Measurements from ENCODE around the gene SCEL. TPM values are rescaled to one million over a fixed set of nuclear protein-coding genes. Genes with fewer than 3 reads are reported as not detected.

The SCEL gene
- total RNA-seq, 1 experiment from 2014 or later, result 3.5 TPM

DNA sequence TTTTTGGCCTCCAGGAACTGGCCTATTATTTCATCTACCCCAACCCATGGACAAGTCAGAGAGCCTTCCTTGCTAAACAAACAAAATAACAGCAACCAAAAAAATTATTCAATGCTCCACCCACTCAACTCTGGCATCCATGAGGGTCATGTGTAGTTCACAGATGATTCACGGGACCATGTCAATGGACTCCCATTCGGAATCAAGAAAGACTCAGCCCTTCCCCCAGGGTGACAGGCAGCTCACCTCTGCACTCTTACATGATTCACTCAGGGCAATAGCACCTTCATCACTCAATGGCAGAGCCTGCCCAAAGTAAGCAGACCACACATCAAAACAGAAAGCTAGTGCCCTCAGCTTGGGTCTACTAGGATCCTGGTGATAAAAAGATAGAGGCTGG is 14.3 kb upstream of the SCEL start:
- ATAC-seq (peak; percentile 38), DNase-seq (peak; percentile 94)
- Histone ChIP-seq H3F3A (ENCODE audit: low read length, unreplicated experiment) (peaks cover 10% of the 10 kb centered on the region), H3K79me2 (ENCODE audit: low read length) (no peaks in the 10 kb centered on the region), H3K27me3 (ENCODE audit: low read length) (no peaks in the 10 kb centered on the region), H4K20me1 (ENCODE audit: low read length) (no peaks in the 10 kb centered on the region), H3K9ac (ENCODE audit: low read length) (peak overlapping the region; percentile 46; the same call in 1 of the 2 replicates), H3K36me3 (ENCODE audit: low read depth, low read length) (no peaks in the 10 kb centered on the region), H3K9me3 (ENCODE audit: low read length) (no peaks in the 10 kb centered on the region), H3K4me1 (ENCODE audit: insufficient read depth, low read length) (peaks cover 53% of the 10 kb centered on the region), H3K9me2 (replicated peaks; ENCODE audit: low read length) (no peaks in the 10 kb centered on the region), H3K4me3 (ENCODE audit: low read length) (peak overlapping the region; percentile 45; the same call in 1 of the 2 replicates), H3K27ac (ENCODE audit: low read length) (peak overlapping the region; percentile 92), H2AFZ (ENCODE audit: low read length) (no peak overlapping the region), H3K4me2 (ENCODE audit: low read length) (peak overlapping the region; percentile 80)
- BruUV-seq (replicated peaks), result no TSS peak
- CTCF ChIA-PET, result interaction anchor here (0.6 to 0.8 kb wide), 2 partner anchors 17 to 42 kb away, joined by 3 read pairs; no protein-coding TSS in a partner anchor
- no peak for TF ChIP-seq EZH2 (IDR thresholded peaks at IDR 0.05; ENCODE audit: low read length, unreplicated experiment)
- no peak for TF ChIP-seq EZH2phosphoT487 (IDR thresholded peaks at IDR 0.05; ENCODE audit: borderline replicate concordance, low read length)
- TF ChIP-seq, protein P1, sequence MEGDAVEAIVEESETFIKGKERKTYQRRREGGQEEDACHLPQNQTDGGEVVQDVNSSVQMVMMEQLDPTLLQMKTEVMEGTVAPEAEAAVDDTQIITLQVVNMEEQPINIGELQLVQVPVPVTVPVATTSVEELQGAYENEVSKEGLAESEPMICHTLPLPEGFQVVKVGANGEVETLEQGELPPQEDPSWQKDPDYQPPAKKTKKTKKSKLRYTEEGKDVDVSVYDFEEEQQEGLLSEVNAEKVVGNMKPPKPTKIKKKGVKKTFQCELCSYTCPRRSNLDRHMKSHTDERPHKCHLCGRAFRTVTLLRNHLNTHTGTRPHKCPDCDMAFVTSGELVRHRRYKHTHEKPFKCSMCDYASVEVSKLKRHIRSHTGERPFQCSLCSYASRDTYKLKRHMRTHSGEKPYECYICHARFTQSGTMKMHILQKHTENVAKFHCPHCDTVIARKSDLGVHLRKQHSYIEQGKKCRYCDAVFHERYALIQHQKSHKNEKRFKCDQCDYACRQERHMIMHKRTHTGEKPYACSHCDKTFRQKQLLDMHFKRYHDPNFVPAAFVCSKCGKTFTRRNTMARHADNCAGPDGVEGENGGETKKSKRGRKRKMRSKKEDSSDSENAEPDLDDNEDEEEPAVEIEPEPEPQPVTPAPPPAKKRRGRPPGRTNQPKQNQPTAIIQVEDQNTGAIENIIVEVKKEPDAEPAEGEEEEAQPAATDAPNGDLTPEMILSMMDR (conservative IDR thresholded peaks at IDR 0.05; ENCODE audit: low read depth, low read length), result no peak
- POLR2A ChIA-PET (ENCODE audit: unreplicated experiment), result no interaction called here
- intact Hi-C loops (cut with micrococcal nuclease), result loop anchor here (5.0 kb wide), 1 partner anchor 99 kb away; no protein-coding TSS in a partner anchor

DNA sequence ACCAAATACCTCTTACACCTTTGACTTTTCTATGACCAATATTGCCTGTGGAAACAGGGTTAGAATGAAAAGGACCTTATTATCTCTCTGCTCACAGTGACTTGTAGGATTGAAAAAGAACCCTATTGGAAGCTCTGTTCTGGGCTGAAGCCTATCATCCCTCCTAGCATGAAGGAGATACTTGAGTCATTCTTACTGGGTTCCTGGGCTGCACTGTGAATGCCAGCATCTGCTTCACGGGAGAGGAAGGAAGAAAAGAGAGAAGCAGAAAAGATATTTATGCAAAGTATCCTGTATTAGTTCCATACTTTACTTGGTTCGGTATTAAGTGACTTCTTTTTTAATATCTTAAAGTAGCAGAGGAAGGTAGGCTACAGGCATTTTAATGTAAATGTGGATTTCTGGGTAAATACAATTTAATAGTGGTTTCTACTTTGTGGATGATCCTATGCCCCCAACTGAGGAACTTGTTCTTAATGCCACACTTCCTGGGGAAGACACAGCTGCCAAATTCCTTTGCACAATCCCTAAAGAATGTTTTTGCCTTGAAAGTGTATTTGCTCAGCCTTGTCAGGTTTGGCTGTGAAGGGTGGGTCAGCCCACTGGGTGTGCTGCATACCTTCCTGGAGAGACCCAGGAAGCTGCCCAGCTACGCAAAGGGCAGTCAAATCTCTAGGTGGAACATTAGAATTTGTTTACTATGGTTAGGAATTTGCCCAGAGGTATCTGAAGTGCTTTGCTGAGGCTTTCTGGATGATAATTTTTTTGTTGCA is 13.7 kb upstream of the SCEL start:
- peak overlapping the region; percentile 92 for H3K27ac ChIP-seq (ENCODE audit: low read length)
- ATAC-seq (peak; percentile 95), DNase-seq (peak; percentile 92)
- TF ChIP-seq, protein P1 (conservative IDR thresholded peaks at IDR 0.05; ENCODE audit: low read depth, low read length), result no peak
- TF ChIP-seq EZH2 (IDR thresholded peaks at IDR 0.05; ENCODE audit: low read length, unreplicated experiment) (no peak), EZH2phosphoT487 (IDR thresholded peaks at IDR 0.05; ENCODE audit: borderline replicate concordance, low read length) (no peak)
- H3K9ac ChIP-seq (ENCODE audit: low read length), result peak overlapping the region; percentile 46; the same call in 1 of the 2 replicates
- no peaks in the 10 kb centered on the region for H3K9me3 ChIP-seq (ENCODE audit: low read length)
- no peaks in the 10 kb centered on the region for H3K27me3 ChIP-seq (ENCODE audit: low read length)
- intact Hi-C loops (cut with micrococcal nuclease), result loop anchor here (1.0 to 5.0 kb wide), 4 partner anchors 13 to 99 kb away; no protein-coding TSS in a partner anchor
- no peaks in the 10 kb centered on the region for H4K20me1 ChIP-seq (ENCODE audit: low read length)
- POLR2A ChIA-PET (ENCODE audit: unreplicated experiment), result interaction anchor here (0.6 to 0.7 kb wide), 2 partner anchors 176 to 1221 kb away, joined by 3 read pairs; partner anchors contain the start of gene SLAIN1
- H3K79me2 ChIP-seq (ENCODE audit: low read length), result no peaks in the 10 kb centered on the region
- peak overlapping the region; percentile 18; the same call in 1 of the 2 replicates for H2AFZ ChIP-seq (ENCODE audit: low read length)
- H3F3A ChIP-seq (ENCODE audit: low read length, unreplicated experiment), result peaks cover 7% of the 10 kb centered on the region
- H3K4me1 ChIP-seq (ENCODE audit: insufficient read depth, low read length), result peaks cover 48% of the 10 kb centered on the region
- no peaks in the 10 kb centered on the region for H3K36me3 ChIP-seq (ENCODE audit: low read depth, low read length)
- no peaks in the 10 kb centered on the region for H3K9me2 ChIP-seq (replicated peaks; ENCODE audit: low read length)
- CTCF ChIA-PET, result interaction anchor here (0.5 to 1.2 kb wide), 5 partner anchors 15 to 195 kb away, joined by 3 to 5 read pairs (median 3); no protein-coding TSS in a partner anchor
- peak overlapping the region; percentile 80 for H3K4me2 ChIP-seq (ENCODE audit: low read length)
- peak overlapping the region; percentile 45; the same call in 1 of the 2 replicates for H3K4me3 ChIP-seq (ENCODE audit: low read length)
- BruUV-seq (replicated peaks), result TSS peak; percentile 72
